Activated effector memory CD4-positive, alpha-beta T cell treated with anti-CD3 and anti-CD28 coated beads, Interleukin-2, amount 50 U/mL, for 16 hours (primary cell): ENCODE data around the gene PDZD2.
"Not testable (repeated sequence)": the region's sequence is repeated elsewhere in the genome, so short reads cannot be mapped to it uniquely, and the experiment has no call there.

Experiments used
- DNase-seq: peaks from one replicate; pipeline ENCODE4 v3.0.0-alpha.2; 2020

Gene PDZD2

DNA sequence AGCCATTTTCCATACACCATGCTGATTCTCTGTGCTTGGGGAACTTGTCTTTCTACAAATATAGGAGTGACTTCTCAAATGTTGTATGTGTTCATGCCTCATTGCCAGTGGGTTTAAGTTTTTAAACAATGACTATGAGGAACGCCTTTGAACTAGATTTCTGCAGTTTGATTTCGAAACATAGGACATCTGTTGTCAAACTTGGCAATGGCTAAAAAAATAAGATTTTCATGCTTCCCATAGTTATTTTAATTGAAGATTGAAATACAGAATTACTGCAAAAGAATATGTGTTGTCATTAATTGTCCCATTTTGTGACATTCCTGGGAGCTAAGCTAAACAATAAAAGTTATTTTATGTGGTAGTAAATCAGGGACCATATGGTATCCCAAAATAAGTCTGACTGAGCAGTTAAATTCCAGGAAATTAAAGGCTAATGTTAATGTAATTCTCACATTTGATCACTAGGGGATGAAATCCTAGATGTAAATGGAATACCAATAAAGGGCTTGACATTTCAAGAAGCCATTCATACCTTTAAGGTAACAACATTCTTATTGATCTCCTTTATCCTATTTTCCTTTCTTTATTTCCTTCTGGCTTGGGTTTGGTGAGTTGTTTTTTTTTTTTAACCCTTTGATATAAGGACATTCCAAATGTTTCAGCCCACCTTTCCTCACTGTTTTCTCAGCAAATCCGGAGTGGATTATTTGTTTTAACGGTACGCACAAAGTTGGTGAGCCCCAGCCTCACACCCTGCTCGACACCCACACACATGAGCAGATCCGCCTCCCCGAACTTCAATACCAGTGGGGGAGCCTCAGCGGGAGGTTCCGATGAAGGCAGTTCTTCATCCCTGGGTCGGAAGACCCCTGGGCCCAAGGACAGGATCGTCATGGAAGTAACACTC lies 418.5 kb downstream of the PDZD2 start:
- DNase-seq: no peak

GRCh38 chr5:32058101-32058500 lies 419.2 kb downstream of the PDZD2 start:
- no peak for DNase-seq

GRCh38 chr5:32058997-32059396 lies 420.1 kb downstream of the PDZD2 start:
- DNase-seq: no peak

- DNase-seq: no peak
Observed at GRCh38 chr5:32059761-32060530, 421.0 kb downstream of the PDZD2 start.

- DNase-seq: no peak
Observed at GRCh38 chr5:32061236-32061635, 422.3 kb downstream of the PDZD2 start.

- no peak for DNase-seq
Observed at GRCh38 chr5:32066448-32066847, 427.5 kb downstream of the PDZD2 start.

GRCh38 chr5:32067774-32068470 lies 429.0 kb downstream of the PDZD2 start:
- no peak for DNase-seq

DNA sequence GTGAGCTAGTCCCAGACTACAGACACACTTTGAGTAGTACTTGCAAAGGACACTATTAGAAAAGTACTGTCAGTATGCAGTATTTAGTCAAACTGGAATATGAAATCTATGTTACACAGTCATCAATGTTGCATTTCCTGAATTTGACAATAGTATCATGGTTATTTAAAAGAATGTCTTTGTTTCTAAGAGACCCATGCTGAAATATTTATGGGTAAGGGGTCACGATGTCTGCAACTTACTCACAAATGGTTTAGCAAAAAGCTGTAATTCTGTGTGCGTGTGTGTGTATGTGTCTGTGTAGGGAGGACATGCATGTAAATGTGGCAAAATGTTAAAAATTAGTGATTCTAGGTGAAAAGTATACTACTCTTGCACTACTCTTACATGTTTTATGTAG lies 429.6 kb downstream of the PDZD2 start:
- DNase-seq: no peak

DNA sequence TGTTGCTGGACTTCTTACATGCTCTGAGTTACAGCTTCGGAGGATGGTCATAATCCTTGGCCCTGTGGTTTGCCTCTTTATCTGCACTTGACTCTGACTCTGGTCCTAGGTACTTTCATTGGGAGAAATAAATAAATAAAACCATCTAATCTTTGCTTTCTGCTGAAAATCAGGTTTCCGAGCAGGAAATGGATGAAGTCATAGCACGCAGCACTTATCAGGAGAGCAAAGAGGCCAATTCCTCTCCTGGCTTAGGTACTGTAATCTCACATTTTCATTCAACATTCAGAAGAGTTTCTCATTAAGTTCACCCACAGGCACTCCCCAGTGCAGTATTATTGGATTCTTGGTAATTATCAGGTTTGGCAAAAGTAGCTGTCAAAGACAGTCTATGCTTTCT lies 430.5 kb downstream of the PDZD2 start:
- DNase-seq: no peak

DNA sequence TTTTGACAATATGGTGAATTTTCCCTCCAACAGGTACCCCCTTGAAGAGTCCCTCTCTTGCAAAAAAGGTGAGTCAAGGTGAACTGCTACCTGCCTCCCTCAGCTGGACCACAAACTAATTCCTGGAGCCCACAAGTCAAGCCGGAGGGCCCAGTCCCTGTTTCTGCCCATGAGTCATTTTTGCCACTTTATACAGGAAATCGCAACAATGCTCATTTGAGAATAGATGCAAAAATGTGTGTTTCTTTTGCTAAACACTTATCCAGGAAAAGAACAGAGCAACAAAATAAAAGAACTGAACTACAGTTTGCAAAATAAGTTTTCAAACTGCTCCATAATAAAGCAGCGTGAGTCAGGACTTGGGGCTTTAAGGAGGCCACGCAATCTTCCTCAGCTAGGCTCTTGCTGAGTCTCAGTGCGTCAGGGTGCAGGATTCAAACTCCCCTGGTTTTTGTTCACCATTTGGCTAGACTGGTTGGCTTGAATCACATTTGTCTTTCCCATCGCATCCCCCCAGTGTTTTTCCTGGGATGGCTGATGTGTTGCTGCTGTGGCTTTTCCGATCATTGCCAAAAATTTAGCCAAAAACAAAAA lies 432.5 kb downstream of the PDZD2 start:
- DNase-seq: no peak

DNA sequence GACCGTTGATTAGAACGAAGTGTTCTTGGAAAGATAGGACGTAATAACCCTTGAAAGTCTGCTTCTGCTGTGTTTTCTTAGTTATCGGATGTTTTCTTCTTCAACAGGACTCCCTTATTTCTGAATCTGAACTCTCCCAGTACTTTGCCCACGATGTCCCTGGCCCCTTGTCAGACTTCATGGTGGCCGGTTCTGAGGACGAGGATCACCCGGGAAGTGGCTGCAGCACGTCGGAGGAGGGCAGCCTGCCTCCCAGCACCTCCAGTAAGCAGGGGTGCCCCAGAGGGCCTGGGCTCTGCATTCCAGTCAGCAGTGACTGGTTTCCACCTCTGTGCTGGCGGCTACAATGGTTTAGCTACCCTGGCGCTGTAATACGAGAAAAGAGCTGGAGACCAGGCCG lies 433.1 kb downstream of the PDZD2 start:
- no peak for DNase-seq

- no peak for DNase-seq
Observed at GRCh38 chr5:32074401-32074800, 435.5 kb downstream of the PDZD2 start.

GRCh38 chr5:32076699-32077695 lies 438.1 kb downstream of the PDZD2 start:
- no peak for DNase-seq

GRCh38 chr5:32078855-32079254 lies 439.9 kb downstream of the PDZD2 start:
- DNase-seq: not testable (repeated sequence)

GRCh38 chr5:32080565-32080964 lies 441.6 kb downstream of the PDZD2 start:
- not testable (repeated sequence) for DNase-seq

DNA sequence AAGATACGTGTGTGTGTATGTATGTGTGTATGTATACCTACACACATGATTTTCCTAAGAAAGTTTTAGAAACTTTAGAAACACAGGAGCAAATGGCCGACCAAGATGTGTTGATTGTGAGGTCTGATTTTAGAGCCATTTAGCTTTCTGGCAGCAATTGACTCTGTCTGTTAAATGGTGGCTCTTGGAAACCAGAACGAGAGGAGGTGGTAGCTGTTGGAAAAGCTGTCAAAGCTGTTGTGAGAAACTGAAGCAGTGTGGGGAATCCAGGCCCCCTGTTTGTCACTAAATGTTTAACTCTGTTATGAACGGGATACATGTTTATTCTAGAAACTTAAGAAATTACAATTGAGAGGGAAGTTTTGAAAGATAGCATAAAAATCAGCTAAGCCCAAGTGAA lies 443.8 kb downstream of the PDZD2 start:
- DNase-seq: no peak

DNA sequence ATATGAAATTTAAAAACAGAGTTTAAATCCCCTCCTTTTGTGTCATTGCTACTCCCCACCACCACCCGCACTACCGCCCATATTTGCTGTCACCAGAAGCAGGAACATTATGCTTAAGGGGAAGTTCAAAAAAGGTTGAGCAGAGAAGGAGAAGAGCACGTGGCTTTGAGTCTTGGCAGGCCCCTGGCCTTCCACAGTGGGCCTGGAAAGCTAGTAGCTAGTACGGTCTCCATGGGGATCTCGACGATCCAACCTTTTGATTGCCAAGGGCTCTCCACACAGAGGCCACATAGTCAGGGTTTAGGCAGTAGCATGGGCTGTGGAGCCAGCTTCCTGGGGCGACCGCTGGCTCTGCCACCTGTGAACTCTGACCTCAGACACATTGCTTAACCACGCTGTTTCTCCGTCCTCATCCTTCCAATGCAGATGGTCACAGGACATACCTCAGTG lies 445.1 kb downstream of the PDZD2 start:
- DNase-seq: no peak

DNA sequence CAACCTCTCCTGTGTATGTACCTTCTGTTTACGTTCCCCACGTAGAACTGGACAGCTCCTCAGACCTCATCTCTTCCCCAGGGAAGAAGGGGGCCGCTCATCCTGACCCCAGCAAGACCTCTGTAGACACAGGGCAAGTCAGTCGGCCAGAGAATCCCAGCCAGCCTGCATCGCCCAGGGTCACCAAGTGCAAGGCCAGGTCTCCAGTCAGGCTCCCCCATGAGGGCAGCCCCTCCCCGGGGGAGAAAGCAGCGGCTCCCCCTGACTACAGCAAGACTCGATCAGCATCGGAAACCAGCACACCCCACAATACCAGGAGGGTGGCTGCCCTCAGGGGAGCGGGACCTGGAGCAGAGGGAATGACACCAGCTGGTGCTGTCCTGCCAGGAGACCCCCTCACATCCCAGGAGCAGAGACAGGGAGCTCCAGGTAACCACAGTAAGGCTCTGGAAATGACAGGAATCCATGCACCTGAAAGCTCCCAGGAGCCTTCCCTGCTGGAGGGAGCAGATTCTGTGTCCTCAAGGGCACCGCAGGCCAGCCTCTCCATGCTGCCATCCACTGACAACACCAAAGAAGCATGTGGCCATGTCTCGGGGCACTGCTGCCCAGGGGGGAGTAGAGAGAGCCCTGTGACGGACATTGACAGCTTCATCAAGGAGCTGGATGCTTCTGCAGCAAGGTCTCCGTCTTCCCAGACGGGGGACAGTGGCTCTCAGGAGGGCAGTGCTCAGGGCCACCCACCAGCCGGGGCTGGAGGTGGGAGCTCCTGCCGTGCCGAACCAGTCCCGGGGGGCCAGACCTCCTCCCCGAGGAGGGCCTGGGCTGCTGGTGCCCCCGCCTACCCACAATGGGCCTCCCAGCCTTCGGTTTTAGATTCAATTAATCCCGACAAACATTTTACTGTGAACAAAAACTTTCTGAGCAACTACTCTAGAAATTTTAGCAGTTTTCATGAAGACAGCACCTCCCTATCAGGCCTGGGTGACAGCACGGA lies 448.5 kb downstream of the PDZD2 start:
- DNase-seq: no peak

GRCh38 chr5:32088214-32088613 lies 449.3 kb downstream of the PDZD2 start:
- DNase-seq: no peak
